Inflammatory macrophage (primary cell): Measurements from ENCODE around the gene FBN1.

Source experiments
- DNase-seq, 2 donors: peaks; one replicate each; pipeline ENCODE4 v3.0.0-alpha.2; 2020 to 2022

Gene FBN1

GRCh38 chr15:48650931-48651330, 5.4 kb upstream of the FBN1 start:
- no peak for DNase-seq

- no peak for DNase-seq
These were observed 2.5 kb upstream of the FBN1 start for GRCh38 chr15:48647962-48648361.

GRCh38 chr15:48646331-48646730, 822 bp upstream of the FBN1 start:
- no peak for DNase-seq

GRCh38 chr15:48644827-48645557, 517 bp downstream of the FBN1 start:
- DNase-seq = no peak

- DNase-seq = no peak
These were observed 1.1 kb downstream of the FBN1 start for GRCh38 chr15:48644467-48644826.

- DNase-seq = no peak
These were observed 1.6 kb downstream of the FBN1 start for GRCh38 chr15:48643776-48644466.

- DNase-seq = no peak
These were observed 2.3 kb downstream of the FBN1 start for GRCh38 chr15:48643206-48643605.

- no peak for DNase-seq
These were observed 2.7 kb downstream of the FBN1 start for GRCh38 chr15:48642795-48643194.

GRCh38 chr15:48641416-48641815, 4.1 kb downstream of the FBN1 start:
- no peak for DNase-seq

- DNase-seq = no peak
These were observed 6.5 kb downstream of the FBN1 start for GRCh38 chr15:48638963-48639362.

GRCh38 chr15:48637639-48638038, 7.9 kb downstream of the FBN1 start:
- no peak for DNase-seq

- DNase-seq = no peak
These were observed 9.0 kb downstream of the FBN1 start for GRCh38 chr15:48636511-48636910.

GRCh38 chr15:48634893-48635292, 10.6 kb downstream of the FBN1 start:
- no peak for DNase-seq

- DNase-seq = no peak
These were observed 11.4 kb downstream of the FBN1 start for GRCh38 chr15:48634096-48634495.

GRCh38 chr15:48632651-48633050, 12.9 kb downstream of the FBN1 start:
- no peak for DNase-seq

- DNase-seq = no peak
These were observed 14.2 kb downstream of the FBN1 start for GRCh38 chr15:48631176-48631770.

GRCh38 chr15:48630245-48630644, 15.3 kb downstream of the FBN1 start:
- DNase-seq = no peak

GRCh38 chr15:48628832-48629231, 16.7 kb downstream of the FBN1 start:
- no peak for DNase-seq

GRCh38 chr15:48627260-48627940, 18.1 kb downstream of the FBN1 start:
- DNase-seq = no peak

GRCh38 chr15:48625126-48625525, 20.4 kb downstream of the FBN1 start:
- DNase-seq = no peak

GRCh38 chr15:48624700-48625099, 20.8 kb downstream of the FBN1 start:
- DNase-seq = no peak

- DNase-seq = no peak
These were observed 22.1 kb downstream of the FBN1 start for GRCh38 chr15:48623456-48623855.

- DNase-seq = no peak
These were observed 23.3 kb downstream of the FBN1 start for GRCh38 chr15:48622237-48622636.

- no peak for DNase-seq
These were observed 26.1 kb downstream of the FBN1 start for GRCh38 chr15:48619446-48619845.
